Loucy (cell line): Measurements from ENCODE around the gene AMOTL1.

ENCODE experiments used
- EZH2phosphoT487 ChIP-seq: fragments of 200-600 bp; IDR thresholded peaks from 2 replicates; pipeline ENCODE4 v1.6.1; 2018; ENCODE audit warnings: antibody characterized with exemption, mild to moderate bottlenecking, moderate library complexity, borderline replicate concordance
- TF ChIP-seq, protein P1 (sequence below): fragments of 200-600 bp; sonication (generic); conservative IDR thresholded peaks from 2 replicates; pipeline ENCODE4 v1.5.1; 2014; ENCODE audit warnings: mild to moderate bottlenecking, antibody characterized with exemption, low read length

GRCh38 chr11:94806014-94806413 lies 37.9 kb downstream of the AMOTL1 start:
- TF ChIP-seq, protein P1, sequence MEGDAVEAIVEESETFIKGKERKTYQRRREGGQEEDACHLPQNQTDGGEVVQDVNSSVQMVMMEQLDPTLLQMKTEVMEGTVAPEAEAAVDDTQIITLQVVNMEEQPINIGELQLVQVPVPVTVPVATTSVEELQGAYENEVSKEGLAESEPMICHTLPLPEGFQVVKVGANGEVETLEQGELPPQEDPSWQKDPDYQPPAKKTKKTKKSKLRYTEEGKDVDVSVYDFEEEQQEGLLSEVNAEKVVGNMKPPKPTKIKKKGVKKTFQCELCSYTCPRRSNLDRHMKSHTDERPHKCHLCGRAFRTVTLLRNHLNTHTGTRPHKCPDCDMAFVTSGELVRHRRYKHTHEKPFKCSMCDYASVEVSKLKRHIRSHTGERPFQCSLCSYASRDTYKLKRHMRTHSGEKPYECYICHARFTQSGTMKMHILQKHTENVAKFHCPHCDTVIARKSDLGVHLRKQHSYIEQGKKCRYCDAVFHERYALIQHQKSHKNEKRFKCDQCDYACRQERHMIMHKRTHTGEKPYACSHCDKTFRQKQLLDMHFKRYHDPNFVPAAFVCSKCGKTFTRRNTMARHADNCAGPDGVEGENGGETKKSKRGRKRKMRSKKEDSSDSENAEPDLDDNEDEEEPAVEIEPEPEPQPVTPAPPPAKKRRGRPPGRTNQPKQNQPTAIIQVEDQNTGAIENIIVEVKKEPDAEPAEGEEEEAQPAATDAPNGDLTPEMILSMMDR: no peak
- no peak for TF ChIP-seq EZH2phosphoT487
